CD4-positive, alpha-beta T cell treated with Interferon gamma for 1 hour (primary cell): Measurements from ENCODE around the gene OSTF1.

Experiments
- DNase-seq: peaks from one replicate; pipeline ENCODE4 v3.0.0-alpha.2; 2020

Gene OSTF1

GRCh38 chr9:75168270-75169178 is 80.2 kb downstream of the OSTF1 start:
- DNase-seq: no peak

GRCh38 chr9:75169623-75170022 is 81.3 kb downstream of the OSTF1 start:
- no peak for DNase-seq

- no peak for DNase-seq
Observed at GRCh38 chr9:75170898-75171360, 82.6 kb downstream of the OSTF1 start.

- DNase-seq: no peak
Observed at GRCh38 chr9:75175395-75175794, 87.1 kb downstream of the OSTF1 start.

DNA sequence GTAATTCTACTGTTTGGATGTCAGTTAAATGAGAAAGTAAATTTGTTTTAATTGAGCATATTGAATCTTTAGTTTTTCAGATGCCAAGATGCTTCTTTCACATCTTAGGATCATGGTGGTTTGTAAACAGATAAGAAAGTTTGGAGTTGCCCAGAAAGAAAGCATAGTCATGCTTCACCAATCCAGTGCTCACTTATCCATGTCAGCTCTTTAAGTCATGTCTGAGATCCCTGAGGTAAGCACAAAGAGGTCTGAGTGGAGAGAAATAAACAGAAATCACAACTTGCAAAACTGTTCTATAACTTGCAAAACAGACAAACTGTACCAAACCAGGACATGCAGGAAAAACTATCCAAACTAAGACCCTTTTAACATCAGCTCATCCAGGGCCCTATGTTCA is 87.7 kb downstream of the OSTF1 start:
- DNase-seq: no peak

DNA sequence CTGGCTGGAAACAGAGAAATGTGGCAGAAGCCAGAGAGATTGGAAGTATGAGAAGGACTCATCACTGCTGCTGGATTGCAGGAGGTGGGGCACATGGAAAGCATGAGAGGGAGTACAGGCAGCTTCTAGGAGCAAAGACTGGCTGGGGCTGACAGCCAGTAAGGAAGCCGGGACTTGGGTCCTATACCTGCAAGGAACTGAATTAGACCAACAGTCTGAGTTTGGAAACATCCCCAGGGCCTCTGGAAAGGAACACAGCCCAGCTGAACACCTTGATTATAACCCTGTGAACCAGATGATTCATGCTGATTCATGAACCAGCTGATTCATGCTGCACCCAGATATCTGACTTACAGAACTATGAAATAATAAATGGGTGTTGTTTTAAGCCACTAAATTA is 93.4 kb downstream of the OSTF1 start:
- DNase-seq: no peak

GRCh38 chr9:75183306-75183705 is 95.0 kb downstream of the OSTF1 start:
- DNase-seq: no peak

- no peak for DNase-seq
Observed at GRCh38 chr9:75184471-75184870, 96.2 kb downstream of the OSTF1 start.

GRCh38 chr9:75185585-75186170 is 97.4 kb downstream of the OSTF1 start:
- DNase-seq: peak; percentile 26

- no peak for DNase-seq
Observed at GRCh38 chr9:75186767-75187380, 98.6 kb downstream of the OSTF1 start.

DNA sequence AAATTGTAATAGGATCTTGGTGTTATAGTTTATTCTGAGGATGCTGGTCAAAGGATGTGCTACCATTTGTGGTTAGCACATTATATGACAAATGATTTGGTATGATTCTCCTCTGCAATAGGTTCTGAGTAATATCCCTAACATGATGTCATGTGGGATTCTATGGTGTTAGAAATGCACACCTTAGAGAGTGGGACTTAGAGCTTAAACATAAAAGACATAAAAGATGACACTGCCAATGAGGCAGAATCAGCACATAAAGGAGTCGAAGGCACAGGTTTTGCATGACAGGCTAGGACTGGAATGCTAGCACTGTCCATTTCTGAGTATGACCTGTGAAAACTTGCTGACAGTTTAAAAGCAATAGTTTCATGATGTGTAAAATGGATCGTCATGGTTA is 100.4 kb downstream of the OSTF1 start:
- DNase-seq: no peak

DNA sequence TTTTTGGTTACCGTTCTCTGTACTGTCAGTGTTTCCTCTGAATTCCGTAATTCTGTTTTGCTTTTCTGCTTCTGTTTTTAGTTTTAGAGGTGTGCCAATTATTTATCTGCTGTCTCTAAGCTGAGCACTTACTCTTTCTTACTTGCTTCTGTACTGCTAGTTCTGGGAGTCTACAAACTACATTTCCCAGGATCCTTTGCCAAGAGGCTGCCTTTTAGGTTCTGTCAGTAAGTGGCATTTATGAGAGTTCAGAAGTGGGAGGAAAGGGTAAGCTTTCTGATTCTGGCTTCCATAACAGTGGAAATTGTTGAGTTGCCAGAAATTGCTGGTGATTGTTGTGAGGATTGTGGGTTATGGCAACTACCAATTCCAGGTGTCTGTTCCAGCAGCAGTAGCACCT is 102.4 kb downstream of the OSTF1 start:
- no peak for DNase-seq
